ENCODE data around the gene OR51B4.

The OR51B4 gene

DNA sequence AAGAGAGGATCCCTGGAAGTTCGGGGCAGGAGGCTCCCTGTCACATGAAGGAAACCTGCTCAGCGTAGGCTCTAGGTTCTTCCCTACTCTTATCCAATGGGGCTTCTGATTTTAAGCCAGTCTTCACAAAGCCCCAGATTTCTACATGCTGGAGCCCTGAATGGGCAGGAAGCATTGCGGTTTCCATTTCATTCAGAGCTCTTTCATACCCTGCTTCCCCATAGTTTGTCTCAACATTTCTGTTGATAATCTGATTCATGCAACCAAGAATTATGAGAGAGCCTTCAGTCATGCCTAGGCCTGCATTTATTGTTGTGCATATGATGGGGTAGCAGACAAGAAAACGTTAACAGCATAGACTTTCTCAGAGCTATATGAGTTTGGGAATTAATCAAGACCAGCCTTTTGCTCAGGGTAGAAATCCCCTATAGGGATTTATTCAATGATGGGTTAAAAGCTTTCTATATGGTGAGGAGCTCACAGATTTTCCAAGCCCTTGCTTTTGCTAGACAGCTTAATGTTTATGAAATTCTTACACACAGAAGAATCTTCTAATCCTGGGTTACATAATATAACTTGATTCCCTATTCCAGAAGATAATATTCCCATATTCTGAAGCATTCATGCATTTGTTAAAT is 15.9 kb downstream of the OR51B4 start:
- no peaks in the 10 kb centered on the region for H3K27me3 Mint-ChIP-seq
- ATAC-seq = no peak
- H3K4me1 Mint-ChIP-seq = peaks cover 1% of the 10 kb centered on the region
- H3K9me3 Mint-ChIP-seq = no peaks in the 10 kb centered on the region
- H3K27ac Mint-ChIP-seq = no peak overlapping the region
- no peak for DNase-seq
- H3K4me3 Mint-ChIP-seq = no peak overlapping the region

DNA sequence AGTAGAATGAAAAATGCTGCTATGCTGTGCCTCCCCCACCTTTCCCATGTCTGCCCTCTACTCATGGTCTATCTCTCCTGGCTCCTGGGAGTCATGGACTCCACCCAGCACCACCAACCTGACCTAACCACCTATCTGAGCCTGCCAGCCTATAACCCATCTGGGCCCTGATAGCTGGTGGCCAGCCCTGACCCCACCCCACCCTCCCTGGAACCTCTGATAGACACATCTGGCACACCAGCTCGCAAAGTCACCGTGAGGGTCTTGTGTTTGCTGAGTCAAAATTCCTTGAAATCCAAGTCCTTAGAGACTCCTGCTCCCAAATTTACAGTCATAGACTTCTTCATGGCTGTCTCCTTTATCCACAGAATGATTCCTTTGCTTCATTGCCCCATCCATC is 17.1 kb downstream of the OR51B4 start:
- no peaks in the 10 kb centered on the region for H3K27me3 Mint-ChIP-seq
- H3K9me3 Mint-ChIP-seq = no peaks in the 10 kb centered on the region
- H3K4me3 Mint-ChIP-seq = no peak overlapping the region

DNA sequence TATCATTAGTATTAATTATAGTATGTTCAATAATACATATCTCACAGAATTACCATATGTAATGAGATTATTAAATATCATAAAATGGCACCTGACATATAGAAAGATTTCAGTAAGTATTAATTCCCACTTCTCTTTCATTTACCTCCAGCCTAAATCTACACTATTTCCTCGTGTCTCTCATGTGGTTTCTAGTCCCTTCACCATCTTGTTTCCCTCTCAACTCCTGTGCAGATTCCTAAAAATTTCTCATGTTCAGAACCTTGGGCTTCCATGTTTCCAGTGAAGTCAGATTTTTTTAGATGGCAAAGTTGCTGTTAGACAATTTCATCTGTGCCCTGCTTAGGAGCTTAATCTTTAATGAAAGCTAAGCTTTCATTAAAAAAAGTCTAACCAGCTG is 17.9 kb downstream of the OR51B4 start:
- no peak for DNase-seq
- ATAC-seq = no peak
- Mint-ChIP-seq H3K9me3 (no peaks in the 10 kb centered on the region), H3K4me3 (no peak overlapping the region), H3K27ac (no peak overlapping the region), H3K4me1 (peaks cover 6% of the 10 kb centered on the region), H3K27me3 (no peaks in the 10 kb centered on the region)

More for the DNA sequence above, 17.1 kb downstream of the OR51B4 start:
- Mint-ChIP-seq H3K4me1 (peaks cover 6% of the 10 kb centered on the region), H3K27ac (no peak overlapping the region)
- ATAC-seq (peak; percentile 35), DNase-seq (no peak)

DNA sequence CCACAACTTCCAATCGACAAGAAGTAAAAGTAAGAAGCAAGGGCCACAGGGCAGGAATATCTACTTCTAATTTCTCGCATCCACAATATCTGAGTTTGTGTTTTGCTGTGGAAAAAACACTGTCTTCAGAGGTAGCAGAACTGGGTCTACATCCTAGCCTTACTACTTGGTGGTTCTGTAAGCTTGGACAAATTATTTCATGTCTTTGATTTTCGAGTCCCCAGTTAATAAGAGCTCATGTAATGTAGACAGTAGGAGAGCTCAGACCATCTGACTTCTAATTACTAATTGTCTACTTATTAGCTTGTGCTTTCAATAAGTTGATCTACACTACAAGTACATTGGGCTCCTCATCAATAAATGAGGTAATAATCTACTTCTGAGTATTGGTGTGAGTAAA is 18.7 kb downstream of the OR51B4 start:
- H3K4me1 Mint-ChIP-seq = peaks cover 6% of the 10 kb centered on the region
- DNase-seq (no peak), ATAC-seq (no peak)
- H3K27ac Mint-ChIP-seq = no peak overlapping the region
- no peaks in the 10 kb centered on the region for H3K27me3 Mint-ChIP-seq
- no peaks in the 10 kb centered on the region for H3K9me3 Mint-ChIP-seq
- no peak overlapping the region for H3K4me3 Mint-ChIP-seq

DNA sequence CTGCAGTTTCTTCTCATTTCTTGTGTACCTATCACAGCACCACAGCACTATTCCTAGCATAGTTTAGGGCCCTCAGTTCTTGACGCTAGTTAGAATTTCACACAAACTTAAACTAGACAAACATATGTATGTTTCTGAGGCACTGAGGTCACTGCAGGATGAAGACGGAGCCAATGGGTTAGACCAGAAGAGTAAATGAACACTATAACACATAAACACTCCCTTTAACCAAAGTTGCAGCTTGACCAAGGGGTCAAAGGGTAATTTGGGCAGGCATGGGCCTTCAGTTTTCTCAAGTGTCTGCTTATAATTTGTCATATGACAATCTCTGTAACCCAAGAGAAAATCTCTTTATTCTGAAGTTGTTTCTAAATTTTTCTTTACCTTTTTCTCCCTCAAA is 19.1 kb downstream of the OR51B4 start:
- H3K4me1 Mint-ChIP-seq = peaks cover 6% of the 10 kb centered on the region
- H3K4me3 Mint-ChIP-seq = no peak overlapping the region
- H3K27ac Mint-ChIP-seq = no peak overlapping the region
- no peaks in the 10 kb centered on the region for H3K27me3 Mint-ChIP-seq
- ATAC-seq = no peak
- DNase-seq = no peak
- no peaks in the 10 kb centered on the region for H3K9me3 Mint-ChIP-seq

DNA sequence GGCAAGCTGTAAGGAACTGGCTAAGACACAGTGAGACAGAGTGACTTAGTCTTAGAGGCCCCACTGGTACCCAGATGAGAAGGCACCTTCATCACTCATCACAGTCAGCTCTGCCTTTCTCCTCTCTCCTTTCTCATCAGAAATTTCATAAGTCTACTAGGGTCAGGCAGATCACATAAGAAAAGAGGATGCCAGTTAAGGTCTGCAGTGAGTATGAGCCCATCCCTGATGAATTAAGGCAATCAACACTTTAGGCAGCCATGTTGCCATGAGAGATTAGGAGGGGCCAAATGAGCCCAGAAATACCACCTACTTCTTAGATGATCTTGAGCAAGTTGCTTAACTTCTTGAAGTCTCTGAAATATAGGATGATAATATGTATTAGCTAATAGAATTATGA is 20.1 kb downstream of the OR51B4 start:
- ATAC-seq = no peak
- no peak overlapping the region for H3K27ac Mint-ChIP-seq
- H3K9me3 Mint-ChIP-seq = no peaks in the 10 kb centered on the region
- H3K4me1 Mint-ChIP-seq = peaks cover 6% of the 10 kb centered on the region
- H3K4me3 Mint-ChIP-seq = no peak overlapping the region
- no peaks in the 10 kb centered on the region for H3K27me3 Mint-ChIP-seq
- no peak for DNase-seq

DNA sequence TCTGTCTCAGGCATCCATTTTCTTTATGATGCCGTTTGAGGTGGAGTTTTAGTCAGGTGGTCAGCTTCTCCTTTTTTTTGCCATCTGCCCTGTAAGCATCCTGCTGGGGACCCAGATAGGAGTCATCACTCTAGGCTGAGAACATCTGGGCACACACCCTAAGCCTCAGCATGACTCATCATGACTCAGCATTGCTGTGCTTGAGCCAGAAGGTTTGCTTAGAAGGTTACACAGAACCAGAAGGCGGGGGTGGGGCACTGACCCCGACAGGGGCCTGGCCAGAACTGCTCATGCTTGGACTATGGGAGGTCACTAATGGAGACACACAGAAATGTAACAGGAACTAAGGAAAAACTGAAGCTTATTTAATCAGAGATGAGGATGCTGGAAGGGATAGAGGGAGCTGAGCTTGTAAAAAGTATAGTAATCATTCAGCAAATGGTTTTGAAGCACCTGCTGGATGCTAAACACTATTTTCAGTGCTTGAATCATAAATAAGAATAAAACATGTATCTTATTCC is 21.1 kb downstream of the OR51B4 start:
- Mint-ChIP-seq H3K27me3 (no peaks in the 10 kb centered on the region), H3K4me3 (no peak overlapping the region), H3K27ac (no peak overlapping the region), H3K9me3 (no peaks in the 10 kb centered on the region), H3K4me1 (peaks cover 6% of the 10 kb centered on the region)
- peak; percentile 60 for ATAC-seq
- DNase-seq = no peak

DNA sequence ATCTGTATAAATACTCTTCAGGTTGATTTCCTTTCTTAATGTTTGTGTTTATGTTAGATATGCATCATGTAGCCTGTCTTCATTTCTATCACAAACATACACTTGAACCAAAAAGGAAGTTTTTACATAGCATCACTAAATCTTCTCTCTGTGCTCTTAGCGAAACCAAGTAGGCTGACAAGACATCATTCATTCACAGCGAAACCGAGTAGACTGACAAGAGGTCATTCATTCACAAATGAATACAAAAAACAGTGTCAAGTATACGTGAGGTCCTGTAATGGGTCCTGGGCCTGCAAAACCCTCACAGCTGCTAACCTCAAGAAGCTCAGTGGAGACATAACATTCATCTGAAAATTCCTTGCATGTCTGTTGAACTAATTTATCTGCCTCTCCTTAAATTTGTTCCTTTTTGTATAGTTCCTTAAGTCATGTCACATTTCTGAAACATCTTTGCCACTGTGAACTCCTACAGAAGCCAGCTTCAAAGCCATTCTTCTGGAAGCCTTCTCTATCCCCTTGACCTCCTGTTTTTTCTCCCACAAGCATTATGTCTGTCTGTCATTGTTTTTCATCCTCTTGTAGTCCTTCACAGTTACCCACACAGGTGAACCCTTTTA is 22.2 kb downstream of the OR51B4 start:
- ATAC-seq (no peak), DNase-seq (no peak)
- peaks cover 6% of the 10 kb centered on the region for H3K4me1 Mint-ChIP-seq
- no peak overlapping the region for H3K4me3 Mint-ChIP-seq
- no peaks in the 10 kb centered on the region for H3K9me3 Mint-ChIP-seq
- no peak overlapping the region for H3K27ac Mint-ChIP-seq
- H3K27me3 Mint-ChIP-seq = no peaks in the 10 kb centered on the region

DNA sequence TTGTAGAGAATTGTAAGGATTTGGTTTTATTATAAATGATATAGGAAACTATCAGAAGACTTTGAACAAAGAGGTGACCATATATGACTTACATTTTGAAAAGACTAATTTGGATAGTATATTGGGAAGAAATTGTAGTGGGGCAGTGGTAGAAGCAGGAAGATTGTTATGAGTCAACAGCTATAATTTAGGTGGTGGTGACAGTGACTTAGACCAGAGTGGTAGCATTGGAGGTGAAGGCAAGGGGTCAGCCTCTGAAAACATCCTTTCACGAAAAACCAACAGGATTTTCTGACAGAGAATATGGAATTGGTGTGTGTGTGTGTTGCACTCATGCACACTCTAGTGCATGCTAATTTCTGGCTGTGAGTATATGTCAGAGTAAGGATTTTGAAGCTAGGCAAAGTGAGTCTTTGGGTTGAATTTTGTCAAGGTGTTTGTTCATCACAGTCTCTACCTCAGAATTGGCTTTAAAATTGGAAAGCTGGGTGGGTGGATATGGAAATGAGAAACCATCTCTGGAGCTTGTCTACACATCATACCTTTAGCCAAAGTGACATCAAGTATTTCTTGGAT is 23.9 kb downstream of the OR51B4 start:
- ATAC-seq = no peak
- peak overlapping the region in 1 of 2 donors; percentile 42 for H3K27ac Mint-ChIP-seq
- no peaks in the 10 kb centered on the region for H3K27me3 Mint-ChIP-seq
- H3K4me3 Mint-ChIP-seq = no peak overlapping the region
- peaks cover 6% of the 10 kb centered on the region for H3K4me1 Mint-ChIP-seq
- H3K9me3 Mint-ChIP-seq = no peaks in the 10 kb centered on the region
- no peak for DNase-seq

DNA sequence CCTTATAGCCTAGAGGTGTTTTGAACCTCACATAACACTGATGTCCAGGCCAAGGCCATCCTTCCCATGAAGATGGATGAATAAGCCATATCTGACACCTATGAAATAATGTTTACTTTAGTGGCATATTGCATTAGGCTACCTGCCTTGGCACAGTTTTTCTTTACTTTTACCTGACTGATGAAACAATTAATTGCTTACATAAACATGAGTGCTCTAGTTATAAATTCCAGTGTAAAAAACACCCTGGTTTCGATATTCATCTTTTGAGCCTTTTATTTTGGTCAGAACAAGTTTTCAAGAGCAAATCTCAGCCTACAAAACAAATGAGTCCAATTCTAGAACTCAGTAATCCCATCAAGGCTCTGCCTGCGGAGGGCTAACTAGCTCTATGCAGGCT is 25.0 kb downstream of the OR51B4 start:
- H3K4me1 Mint-ChIP-seq = peaks cover 6% of the 10 kb centered on the region
- no peak for ATAC-seq

DNA sequence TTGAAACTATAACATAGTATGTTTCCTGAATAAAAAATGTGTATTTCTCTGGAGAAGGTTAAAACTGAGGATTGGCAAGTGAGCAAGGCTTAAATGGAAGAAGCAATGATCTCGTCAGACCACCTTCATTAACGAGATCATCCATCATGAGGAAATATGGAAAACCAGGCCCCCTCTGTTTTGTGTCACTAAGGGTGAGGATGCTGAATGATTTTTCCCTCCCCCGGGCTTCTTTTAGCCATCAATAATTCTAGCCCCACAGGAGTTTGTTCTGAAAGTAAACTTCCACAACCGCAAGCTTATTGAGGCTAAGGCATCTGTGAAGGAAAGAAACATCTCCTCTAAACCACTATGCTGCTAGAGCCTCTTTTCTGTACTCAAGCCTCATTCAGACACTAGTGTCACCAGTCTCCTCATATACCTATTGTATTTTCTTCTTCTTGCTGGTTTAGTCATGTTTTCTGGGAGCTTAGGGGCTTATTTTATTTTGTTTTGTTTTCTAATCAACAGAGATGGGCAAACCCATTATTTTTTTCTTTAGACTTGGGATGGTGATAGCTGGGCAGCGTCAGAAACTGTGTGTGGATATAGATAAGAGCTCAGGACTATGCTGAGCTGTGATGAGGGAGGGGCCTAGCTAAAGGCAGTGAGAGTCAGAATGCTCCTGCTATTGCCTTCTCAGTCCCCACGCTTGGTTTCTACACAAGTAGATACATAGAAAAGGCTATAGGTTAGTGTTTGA is 26.2 kb downstream of the OR51B4 start:
- H3K27ac Mint-ChIP-seq = no peak overlapping the region
- H3K9me3 Mint-ChIP-seq = no peaks in the 10 kb centered on the region
- no peak for ATAC-seq
- no peak for DNase-seq
- H3K4me1 Mint-ChIP-seq = peaks cover 2% of the 10 kb centered on the region
- H3K27me3 Mint-ChIP-seq = no peaks in the 10 kb centered on the region
- H3K4me3 Mint-ChIP-seq = no peak overlapping the region

More for the DNA sequence above, 25.0 kb downstream of the OR51B4 start:
- Mint-ChIP-seq H3K4me3 (no peak overlapping the region), H3K27me3 (no peaks in the 10 kb centered on the region), H3K27ac (no peak overlapping the region), H3K9me3 (no peaks in the 10 kb centered on the region)
- no peak for DNase-seq

DNA sequence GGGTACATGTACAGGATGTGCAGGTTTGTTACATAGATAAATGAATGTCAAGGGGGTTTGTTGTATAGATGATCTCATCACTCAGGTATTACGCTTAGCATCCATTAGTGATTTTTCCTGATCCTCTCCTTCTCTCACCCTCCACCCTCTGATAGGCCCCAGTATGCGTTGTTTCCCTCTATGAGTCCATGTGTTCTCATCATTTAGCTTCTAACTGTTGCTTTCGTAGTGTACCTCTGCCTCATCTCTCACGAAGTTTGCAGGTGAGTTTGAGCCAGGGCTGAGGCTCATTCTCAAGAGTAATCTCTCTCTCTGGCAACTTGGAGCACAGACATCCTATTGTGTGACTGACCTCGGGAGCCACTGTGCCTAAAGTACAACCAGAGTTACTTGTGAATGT is 27.4 kb downstream of the OR51B4 start:
- H3K27me3 Mint-ChIP-seq = no peaks in the 10 kb centered on the region
- H3K4me3 Mint-ChIP-seq = no peak overlapping the region
- H3K9me3 Mint-ChIP-seq = no peaks in the 10 kb centered on the region
- DNase-seq = no peak
- H3K4me1 Mint-ChIP-seq = no peaks in the 10 kb centered on the region
- ATAC-seq = no peak
- no peak overlapping the region for H3K27ac Mint-ChIP-seq

DNA sequence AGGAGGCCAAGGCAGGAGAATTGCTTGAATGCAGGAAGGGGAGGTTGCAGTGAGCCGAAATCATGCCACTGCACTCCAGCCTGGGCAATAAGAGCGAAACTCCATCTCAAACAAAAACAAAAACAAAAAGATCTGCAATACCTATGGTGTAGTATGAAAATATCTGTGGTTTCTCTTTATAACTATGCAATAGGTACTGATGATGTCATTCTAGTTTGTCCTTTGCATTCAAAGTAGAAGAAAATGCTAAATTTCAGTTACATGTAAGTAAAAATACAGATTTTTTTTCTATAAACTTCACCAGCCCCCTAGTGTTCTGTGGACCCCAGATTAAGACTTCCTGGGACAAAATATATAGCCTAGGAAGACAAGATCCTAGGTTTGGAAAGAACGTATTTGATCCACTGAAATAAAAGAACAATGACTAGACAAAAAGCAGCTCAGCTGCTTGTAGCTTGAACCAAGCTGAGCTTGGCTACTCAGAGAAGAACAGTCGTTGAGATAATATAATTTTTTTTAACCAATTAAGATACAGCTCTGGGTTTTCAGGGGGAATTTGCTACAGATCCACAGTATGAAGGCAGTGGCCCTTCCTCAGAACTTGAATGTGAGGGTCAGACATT is 29.2 kb downstream of the OR51B4 start:
- no peaks in the 10 kb centered on the region for H3K4me1 Mint-ChIP-seq
- no peak for ATAC-seq
- H3K27ac Mint-ChIP-seq = no peak overlapping the region
- DNase-seq = no peak
- no peak overlapping the region for H3K4me3 Mint-ChIP-seq
- H3K9me3 Mint-ChIP-seq = no peaks in the 10 kb centered on the region
- H3K27me3 Mint-ChIP-seq = no peaks in the 10 kb centered on the region

DNA sequence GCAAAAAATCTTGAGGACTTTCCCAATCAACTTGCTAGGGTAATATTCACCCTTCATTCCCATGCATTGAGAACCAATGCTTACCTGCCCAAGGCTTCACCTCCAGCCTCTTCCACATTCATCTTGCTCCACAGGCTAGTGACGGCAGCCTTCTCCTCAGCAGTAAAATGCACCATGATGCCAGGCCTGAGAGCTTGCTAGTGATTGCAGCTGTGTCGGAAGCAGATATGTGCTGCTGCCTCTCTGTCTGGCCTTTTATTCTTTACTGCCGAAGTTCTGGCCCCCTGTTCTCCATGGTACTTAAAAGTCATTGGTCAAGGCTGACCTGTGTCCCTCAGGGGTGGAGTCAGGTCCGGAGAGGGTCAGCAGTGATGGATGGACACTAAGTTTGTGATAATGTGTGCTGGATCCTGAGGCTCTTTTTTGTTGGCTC is 32.0 kb downstream of the OR51B4 start, which contains the start of gene HBE1:
Gene HBE1 (minus strand): TSS at position 231 of the 433 bp plus-strand sequence. CDS start 55 bp downstream, at position 176.
- Mint-ChIP-seq H3K4me1 (no peaks in the 10 kb centered on the region), H3K9me3 (no peaks in the 10 kb centered on the region), H3K27ac (no peak within 1 kb of the TSS), H3K4me3 (no peak within 1 kb of the TSS), H3K27me3 (no peaks in the 10 kb centered on the region)
- DNase-seq (no peak), ATAC-seq (no peak)

DNA sequence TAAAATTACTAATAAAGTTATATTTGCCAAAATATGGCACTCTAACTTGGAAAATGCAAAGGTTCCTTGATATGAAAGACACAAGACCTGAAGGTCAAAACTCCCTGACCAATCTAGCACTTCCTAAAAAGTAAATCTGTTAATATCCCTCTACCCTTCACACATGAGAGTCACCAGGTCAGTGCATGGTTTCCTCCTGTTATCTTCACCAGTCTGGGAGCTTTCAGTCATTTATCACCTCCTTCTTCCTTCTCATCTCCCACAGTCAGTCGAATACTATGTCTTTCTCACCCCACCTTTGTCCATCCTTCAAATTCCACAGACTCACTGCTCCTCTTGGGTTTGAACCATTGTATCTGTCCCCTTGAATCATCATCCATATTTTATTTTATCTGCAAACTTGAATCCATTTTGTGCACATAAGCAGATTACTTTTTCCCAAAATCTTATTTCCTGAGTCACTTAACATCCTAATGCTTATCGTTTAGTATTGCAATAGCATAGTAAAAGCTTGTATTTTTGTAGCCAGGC is 34.6 kb downstream of the OR51B4 start:
- H3K27me3 Mint-ChIP-seq = no peaks in the 10 kb centered on the region
- no peaks in the 10 kb centered on the region for H3K9me3 Mint-ChIP-seq
- DNase-seq (no peak), ATAC-seq (no peak)
- H3K27ac Mint-ChIP-seq = no peak overlapping the region
- H3K4me3 Mint-ChIP-seq = no peak overlapping the region
- no peaks in the 10 kb centered on the region for H3K4me1 Mint-ChIP-seq

Measured in stimulated activated naive CD8-positive, alpha-beta T cell treated with anti-CD3 and anti-CD28 coated beads, Interleukin-15, amount 100 ng/mL, for 72 hours (primary cell).